ENCODE measurements around the gene TDRD3. TPM values are rescaled to one million over a fixed set of nuclear protein-coding genes. Genes with fewer than 3 reads are reported as not detected.

TDRD3 gene
- total RNA-seq, 1 experiment from 2014 or later: 17.3 TPM

DNA sequence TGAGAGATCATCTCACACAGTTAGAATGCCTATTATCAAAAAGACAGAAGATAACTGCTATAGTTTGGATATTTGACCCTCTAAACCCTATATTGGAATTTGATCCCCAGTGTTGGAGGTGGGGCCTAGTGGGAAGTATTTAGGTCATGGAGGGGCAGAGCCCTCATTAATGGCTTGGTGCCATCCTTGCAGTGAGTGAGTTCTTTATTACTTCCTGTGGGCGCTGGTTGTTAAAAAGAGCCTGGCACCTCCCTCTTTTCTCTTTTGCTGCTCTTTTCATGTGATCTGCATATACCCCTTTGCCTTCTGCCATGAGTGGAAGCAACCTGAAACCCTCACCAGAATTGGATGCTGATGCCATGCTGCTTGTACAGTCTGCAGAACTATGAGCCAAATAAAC, 66.8 kb downstream of the TDRD3 start:
- TF ChIP-seq EZH2 (IDR thresholded peaks at IDR 0.05; ENCODE audit: low read depth): no peak
- TF ChIP-seq, protein P1, sequence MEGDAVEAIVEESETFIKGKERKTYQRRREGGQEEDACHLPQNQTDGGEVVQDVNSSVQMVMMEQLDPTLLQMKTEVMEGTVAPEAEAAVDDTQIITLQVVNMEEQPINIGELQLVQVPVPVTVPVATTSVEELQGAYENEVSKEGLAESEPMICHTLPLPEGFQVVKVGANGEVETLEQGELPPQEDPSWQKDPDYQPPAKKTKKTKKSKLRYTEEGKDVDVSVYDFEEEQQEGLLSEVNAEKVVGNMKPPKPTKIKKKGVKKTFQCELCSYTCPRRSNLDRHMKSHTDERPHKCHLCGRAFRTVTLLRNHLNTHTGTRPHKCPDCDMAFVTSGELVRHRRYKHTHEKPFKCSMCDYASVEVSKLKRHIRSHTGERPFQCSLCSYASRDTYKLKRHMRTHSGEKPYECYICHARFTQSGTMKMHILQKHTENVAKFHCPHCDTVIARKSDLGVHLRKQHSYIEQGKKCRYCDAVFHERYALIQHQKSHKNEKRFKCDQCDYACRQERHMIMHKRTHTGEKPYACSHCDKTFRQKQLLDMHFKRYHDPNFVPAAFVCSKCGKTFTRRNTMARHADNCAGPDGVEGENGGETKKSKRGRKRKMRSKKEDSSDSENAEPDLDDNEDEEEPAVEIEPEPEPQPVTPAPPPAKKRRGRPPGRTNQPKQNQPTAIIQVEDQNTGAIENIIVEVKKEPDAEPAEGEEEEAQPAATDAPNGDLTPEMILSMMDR (conservative IDR thresholded peaks at IDR 0.05): no peak
- Histone ChIP-seq H3K27me3 (ENCODE audit: insufficient read depth, low read depth) (no peaks in the 10 kb centered on the region), H3K4me2 (no peak overlapping the region), H3K27ac (no peak overlapping the region), H2AFZ (no peak overlapping the region), H3K4me1 (replicated peaks; ENCODE audit: insufficient read depth) (no peaks in the 10 kb centered on the region), H3F3A (ENCODE audit: insufficient read depth, low read depth) (no peaks in the 10 kb centered on the region), H3K9me2 (ENCODE audit: insufficient read depth) (no peaks in the 10 kb centered on the region), H4K20me1 (ENCODE audit: insufficient read depth) (no peaks in the 10 kb centered on the region), H3K79me2 (ENCODE audit: low read depth) (no peaks in the 10 kb centered on the region), H3K36me3 (ENCODE audit: low read depth) (no peaks in the 10 kb centered on the region), H3K4me3 (no peak overlapping the region), H3K9me3 (ENCODE audit: insufficient read depth, low read depth) (no peaks in the 10 kb centered on the region)
- POLR2A ChIA-PET (ENCODE audit: unreplicated experiment): no interaction called here
- intact Hi-C loops (cut with micrococcal nuclease; ENCODE audit: unreplicated experiment): no loop called here
- CTCF ChIA-PET: no interaction called here
- no TSS peak for BruUV-seq (replicated peaks)
- DNase-seq: no peak

DNA sequence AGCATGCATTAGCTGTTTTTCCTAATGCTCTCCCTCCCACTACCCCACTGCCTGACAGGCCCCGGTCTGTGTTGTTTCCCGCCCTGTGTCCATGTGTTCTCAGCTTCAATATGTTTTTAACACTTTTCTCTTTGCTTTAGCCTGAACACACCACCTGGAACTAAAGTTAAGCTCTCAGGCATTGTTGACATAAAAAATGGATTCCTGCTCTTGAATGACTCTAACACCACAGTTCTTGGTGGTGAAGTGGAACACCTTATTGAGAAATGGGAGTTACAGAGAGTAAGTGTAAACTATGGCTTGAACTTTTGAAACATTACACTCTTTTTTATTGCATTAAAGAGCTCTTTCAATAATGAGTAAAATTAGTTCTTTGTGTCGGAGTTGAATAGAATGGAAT, 70.1 kb downstream of the TDRD3 start:
- ChIA-PET CTCF (interaction anchor here (1.2 kb wide), 1 partner anchor 251 kb away, joined by 3 read pairs; no protein-coding TSS in a partner anchor), POLR2A (ENCODE audit: unreplicated experiment) (no interaction called here)
- no peak overlapping the region for H3K4me2 ChIP-seq
- no peaks in the 10 kb centered on the region for H3K27me3 ChIP-seq (ENCODE audit: insufficient read depth, low read depth)
- H3K9me2 ChIP-seq (ENCODE audit: insufficient read depth): no peaks in the 10 kb centered on the region
- no peaks in the 10 kb centered on the region for H4K20me1 ChIP-seq (ENCODE audit: insufficient read depth)
- H3K4me1 ChIP-seq (replicated peaks; ENCODE audit: insufficient read depth): no peaks in the 10 kb centered on the region
- H3K79me2 ChIP-seq (ENCODE audit: low read depth): no peaks in the 10 kb centered on the region
- H3K9me3 ChIP-seq (ENCODE audit: insufficient read depth, low read depth): no peaks in the 10 kb centered on the region
- no peak for DNase-seq
- H2AFZ ChIP-seq: no peak overlapping the region
- no peak overlapping the region for H3K4me3 ChIP-seq
- H3K27ac ChIP-seq: no peak overlapping the region
- no TSS peak for BruUV-seq (replicated peaks)
- no peak for TF ChIP-seq EZH2 (IDR thresholded peaks at IDR 0.05; ENCODE audit: low read depth)
- TF ChIP-seq, protein P1 (conservative IDR thresholded peaks at IDR 0.05): no peak
- H3K36me3 ChIP-seq (ENCODE audit: low read depth): no peaks in the 10 kb centered on the region; the same call in 1 of the 2 replicates
- H3F3A ChIP-seq (ENCODE audit: insufficient read depth, low read depth): no peaks in the 10 kb centered on the region
- intact Hi-C loops (cut with micrococcal nuclease; ENCODE audit: unreplicated experiment): no loop called here

DNA sequence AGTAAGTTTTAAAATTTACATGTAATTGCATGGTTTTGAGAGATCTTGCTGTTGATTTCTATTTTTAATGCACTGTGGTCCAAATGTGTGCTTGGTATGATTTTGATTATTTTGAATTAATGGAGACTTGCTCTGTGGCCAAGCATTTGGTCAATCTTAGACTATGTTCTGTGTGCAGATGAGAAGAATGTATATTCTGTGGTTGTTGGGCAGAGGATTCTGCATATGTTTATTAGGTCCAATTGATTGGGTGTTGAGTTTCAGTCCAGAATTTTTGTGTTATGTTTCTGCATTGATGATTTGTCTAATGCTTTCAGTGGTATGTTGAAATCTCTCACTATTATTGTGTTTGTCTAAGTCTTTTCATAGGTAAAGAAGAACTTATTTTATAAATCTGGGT, 82.3 kb downstream of the TDRD3 start:
- H3K4me3 ChIP-seq: no peak overlapping the region
- ChIA-PET POLR2A (ENCODE audit: unreplicated experiment) (interaction anchor here (0.6 kb wide), 1 partner anchor 8 kb away, joined by 4 read pairs; no protein-coding TSS in a partner anchor), CTCF (no interaction called here)
- H3K79me2 ChIP-seq (ENCODE audit: low read depth): no peaks in the 10 kb centered on the region
- H3K4me2 ChIP-seq: no peak overlapping the region
- no peak for DNase-seq
- intact Hi-C loops (cut with micrococcal nuclease; ENCODE audit: unreplicated experiment): no loop called here
- no TSS peak for BruUV-seq (replicated peaks)
- no peak overlapping the region for H2AFZ ChIP-seq
- no peaks in the 10 kb centered on the region for H3K36me3 ChIP-seq (ENCODE audit: low read depth)
- H4K20me1 ChIP-seq (ENCODE audit: insufficient read depth): no peaks in the 10 kb centered on the region
- no peaks in the 10 kb centered on the region for H3K9me3 ChIP-seq (ENCODE audit: insufficient read depth, low read depth)
- no peaks in the 10 kb centered on the region for H3K27me3 ChIP-seq (ENCODE audit: insufficient read depth, low read depth)
- H3F3A ChIP-seq (ENCODE audit: insufficient read depth, low read depth): no peaks in the 10 kb centered on the region
- H3K27ac ChIP-seq: no peak overlapping the region
- no peaks in the 10 kb centered on the region for H3K4me1 ChIP-seq (replicated peaks; ENCODE audit: insufficient read depth)
- TF ChIP-seq, protein P1 (conservative IDR thresholded peaks at IDR 0.05): no peak
- TF ChIP-seq EZH2 (IDR thresholded peaks at IDR 0.05; ENCODE audit: low read depth): no peak
- no peaks in the 10 kb centered on the region for H3K9me2 ChIP-seq (ENCODE audit: insufficient read depth)
